ENCODE data around the gene SLC9C2. TPM values are rescaled to one million over a fixed set of nuclear protein-coding genes. Genes with fewer than 3 reads are reported as not detected.
"Not testable (repeated sequence)": the region's sequence is repeated elsewhere in the genome, so short reads cannot be mapped to it uniquely, and the experiment has no call there.

Gene SLC9C2
- total and polyA plus RNA-seq, 2 donors from 2014 or later: 0.52 to 0.72 TPM

DNA sequence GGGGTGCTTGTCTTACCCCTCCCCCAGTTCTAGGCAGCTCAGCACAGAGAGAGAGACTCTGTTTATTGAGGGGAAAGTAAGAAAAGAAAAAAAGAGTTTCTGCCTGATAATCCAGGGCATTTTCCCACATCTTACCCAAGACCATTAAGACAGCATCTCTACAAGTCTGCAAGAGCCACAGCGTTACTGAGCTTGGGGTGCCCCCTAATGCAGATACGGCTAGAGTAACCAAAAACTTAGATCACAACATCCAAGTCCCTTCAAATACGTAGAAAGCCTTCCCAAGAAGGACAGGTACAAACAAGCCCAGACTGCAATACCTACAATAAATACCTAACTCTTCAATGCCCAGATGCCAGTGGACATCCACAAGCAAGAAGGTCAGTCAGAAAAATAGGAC lies 26.0 kb upstream of the SLC9C2 start:
- Histone ChIP-seq H3K27me3 (ENCODE audit: control insufficient read depth, insufficient read depth, low read length) (no peaks in the 10 kb centered on the region), H3K27ac (ENCODE audit: low read depth in 2 of 2, low read length in 2 of 2) (no peak overlapping the region), H3K4me1 (ENCODE audit: control insufficient read depth in 2 of 3, insufficient read depth in 2 of 3, low read depth in 1 of 3, low read length in 3 of 3) (no peaks in the 10 kb centered on the region), H3K9ac (ENCODE audit: low read length in 3 of 3) (no peak overlapping the region), H3K4me3 (ENCODE audit: low read length in 3 of 3) (no peak overlapping the region), H3K36me3 (ENCODE audit: control insufficient read depth in 2 of 3, insufficient read depth in 3 of 3, low read length in 3 of 3) (no peaks in the 10 kb centered on the region), H3K9me3 (ENCODE audit: control insufficient read depth in 2 of 3, insufficient read depth in 1 of 3, low read length in 3 of 3) (no peaks in the 10 kb centered on the region)
- TF ChIP-seq, protein P1, sequence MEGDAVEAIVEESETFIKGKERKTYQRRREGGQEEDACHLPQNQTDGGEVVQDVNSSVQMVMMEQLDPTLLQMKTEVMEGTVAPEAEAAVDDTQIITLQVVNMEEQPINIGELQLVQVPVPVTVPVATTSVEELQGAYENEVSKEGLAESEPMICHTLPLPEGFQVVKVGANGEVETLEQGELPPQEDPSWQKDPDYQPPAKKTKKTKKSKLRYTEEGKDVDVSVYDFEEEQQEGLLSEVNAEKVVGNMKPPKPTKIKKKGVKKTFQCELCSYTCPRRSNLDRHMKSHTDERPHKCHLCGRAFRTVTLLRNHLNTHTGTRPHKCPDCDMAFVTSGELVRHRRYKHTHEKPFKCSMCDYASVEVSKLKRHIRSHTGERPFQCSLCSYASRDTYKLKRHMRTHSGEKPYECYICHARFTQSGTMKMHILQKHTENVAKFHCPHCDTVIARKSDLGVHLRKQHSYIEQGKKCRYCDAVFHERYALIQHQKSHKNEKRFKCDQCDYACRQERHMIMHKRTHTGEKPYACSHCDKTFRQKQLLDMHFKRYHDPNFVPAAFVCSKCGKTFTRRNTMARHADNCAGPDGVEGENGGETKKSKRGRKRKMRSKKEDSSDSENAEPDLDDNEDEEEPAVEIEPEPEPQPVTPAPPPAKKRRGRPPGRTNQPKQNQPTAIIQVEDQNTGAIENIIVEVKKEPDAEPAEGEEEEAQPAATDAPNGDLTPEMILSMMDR (IDR thresholded peaks at IDR 0.05; ENCODE audit: borderline replicate concordance, extremely low read depth, insufficient read depth): no peak
- FAIRE-seq: no peak
- intact Hi-C loops (cut with DNase I): no loop called here
- DNase-seq: no peak

- Histone ChIP-seq H3K4me1 (ENCODE audit: control insufficient read depth in 2 of 3, insufficient read depth in 2 of 3, low read depth in 1 of 3, low read length in 3 of 3) (no peaks in the 10 kb centered on the region), H3K27ac (ENCODE audit: low read depth in 2 of 2, low read length in 2 of 2) (no peak overlapping the region), H3K9ac (ENCODE audit: low read length in 3 of 3) (no peak overlapping the region), H3K36me3 (ENCODE audit: control insufficient read depth in 2 of 3, insufficient read depth in 3 of 3, low read length in 3 of 3) (no peaks in the 10 kb centered on the region), H3K27me3 (ENCODE audit: control insufficient read depth, insufficient read depth, low read length) (no peaks in the 10 kb centered on the region), H3K9me3 (ENCODE audit: control insufficient read depth in 2 of 3, insufficient read depth in 1 of 3, low read length in 3 of 3) (no peaks in the 10 kb centered on the region), H3K4me3 (ENCODE audit: low read length in 3 of 3) (no peak overlapping the region)
- TF ChIP-seq, protein P1 (IDR thresholded peaks at IDR 0.05; ENCODE audit: borderline replicate concordance, extremely low read depth, insufficient read depth): no peak
- no peak for DNase-seq
- intact Hi-C loops (cut with DNase I): no loop called here
- no peak for FAIRE-seq
Observed at GRCh38 chr1:173627269-173627668, 24.4 kb upstream of the SLC9C2 start.

DNA sequence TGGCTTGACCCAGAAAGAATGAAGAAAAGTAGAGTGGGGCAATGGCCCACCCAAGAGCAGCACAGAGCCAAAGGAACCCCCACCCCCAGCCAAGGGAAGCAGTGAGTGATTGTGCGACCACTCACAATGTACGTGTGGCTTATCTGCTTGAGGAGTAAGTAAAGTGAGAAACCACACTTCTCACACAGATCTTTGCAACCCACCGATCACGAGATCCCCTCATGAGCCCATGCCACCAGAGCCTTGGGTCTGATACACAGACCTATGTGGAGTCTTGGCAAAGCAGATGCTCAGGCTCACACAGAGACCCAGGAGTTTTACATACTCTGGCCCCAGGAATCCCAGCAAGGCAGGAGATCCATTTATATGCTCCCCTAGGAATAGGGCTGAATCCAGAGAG lies 14.0 kb upstream of the SLC9C2 start:
- H3K27me3 ChIP-seq (ENCODE audit: control insufficient read depth, insufficient read depth, low read length): no peaks in the 10 kb centered on the region
- no peak overlapping the region for H3K4me3 ChIP-seq (ENCODE audit: low read length in 3 of 3)
- TF ChIP-seq, protein P1 (IDR thresholded peaks at IDR 0.05; ENCODE audit: borderline replicate concordance, extremely low read depth, insufficient read depth): no peak
- intact Hi-C loops (cut with DNase I): no loop called here
- no peaks in the 10 kb centered on the region for H3K4me1 ChIP-seq (ENCODE audit: control insufficient read depth in 2 of 3, insufficient read depth in 2 of 3, low read depth in 1 of 3, low read length in 3 of 3)
- H3K9me3 ChIP-seq (ENCODE audit: control insufficient read depth in 2 of 3, insufficient read depth in 1 of 3, low read length in 3 of 3): peaks cover 0 to 13% (median 0%) of the 10 kb centered on the region in 3 donors
- H3K36me3 ChIP-seq (ENCODE audit: control insufficient read depth in 2 of 3, insufficient read depth in 3 of 3, low read length in 3 of 3): no peaks in the 10 kb centered on the region
- no peak overlapping the region for H3K9ac ChIP-seq (ENCODE audit: low read length in 3 of 3)
- H3K27ac ChIP-seq (ENCODE audit: low read depth in 2 of 2, low read length in 2 of 2): no peak overlapping the region
- DNase-seq (no peak), FAIRE-seq (no peak)

- intact Hi-C loops (cut with DNase I): not testable (repeated sequence)
Observed at GRCh38 chr1:173613086-173613485, 10.2 kb upstream of the SLC9C2 start.

More at GRCh38 chr1:173613086-173613485, 10.2 kb upstream of the SLC9C2 start:
- not testable (repeated sequence) for H3K9ac ChIP-seq (ENCODE audit: low read length in 3 of 3); H3K4me1 ChIP-seq (ENCODE audit: control insufficient read depth in 2 of 3, insufficient read depth in 2 of 3, low read depth in 1 of 3, low read length in 3 of 3); H3K9me3 ChIP-seq (ENCODE audit: control insufficient read depth in 2 of 3, insufficient read depth in 1 of 3, low read length in 3 of 3); FAIRE-seq; DNase-seq; H3K4me3 ChIP-seq (ENCODE audit: low read length in 3 of 3); H3K27me3 ChIP-seq (ENCODE audit: control insufficient read depth, insufficient read depth, low read length); H3K27ac ChIP-seq (ENCODE audit: low read depth in 2 of 2, low read length in 2 of 2); H3K36me3 ChIP-seq (ENCODE audit: control insufficient read depth in 2 of 3, insufficient read depth in 3 of 3, low read length in 3 of 3)

Data from kidney (tissue), 14 donors.